HCT116 (cell line): Measurements from ENCODE around the gene PIK3CB.

ENCODE experiments used
- CTCF ChIP-seq, 3 experiments: fragments of 200-600 bp in 1 of 3; sonication (generic) in 1 of 3; IDR thresholded peaks in 2 of 3; conservative IDR thresholded peaks in 1 of 3; 2 replicates each; pipeline ENCODE4 v1.5.1; 2012 to 2017; ENCODE audit warnings: low read depth in 2 of 3, low read length in 2 of 3, antibody characterized with exemption in 1 of 3, borderline replicate concordance in 1 of 3, control low read depth in 1 of 3, mild to moderate bottlenecking in 1 of 3, mixed read lengths in 1 of 3, mixed run types in 1 of 3, moderate library complexity in 1 of 3; ENCODE audit not compliant: insufficient read depth in 1 of 3
- EZH2phosphoT487 ChIP-seq: fragments of 200-600 bp; IDR thresholded peaks from 2 replicates; pipeline ENCODE4 v1.6.1; 2018; ENCODE audit warnings: antibody characterized with exemption, borderline replicate concordance
- POLR2A ChIP-seq: IDR thresholded peaks from 2 replicates; pipeline ENCODE4 v1.7.0; 2011; ENCODE audit warnings: borderline replicate concordance; ENCODE audit not compliant: insufficient read depth, insufficient read length; ENCODE audit errors: extremely low read depth
- POLR2AphosphoS5 ChIP-seq: IDR thresholded peaks from 2 replicates; pipeline ENCODE4 v1.6.1; 2011; ENCODE audit warnings: mild to moderate bottlenecking, low read depth, low read length, moderate library complexity
- RAD21 ChIP-seq: IDR thresholded peaks from 2 replicates; pipeline ENCODE4 v1.6.1; 2012; ENCODE audit warnings: low read depth, mild to moderate bottlenecking
- SP1 ChIP-seq: IDR thresholded peaks from 2 replicates; pipeline ENCODE4 v1.6.1; 2012; ENCODE audit warnings: low read depth

- TF ChIP-seq EZH2phosphoT487: no peak
- no peak for TF ChIP-seq SP1
- TF ChIP-seq RAD21: no peak
- no peak for TF ChIP-seq CTCF (IDR thresholded peaks at IDR 0.05 in 2 of 3, conservative IDR thresholded peaks at IDR 0.05 in 1 of 3; ENCODE audit: borderline replicate concordance in 1 of 3, insufficient read depth in 1 of 3, low read depth in 2 of 3, low read length in 2 of 3)
- TF ChIP-seq POLR2A: no peak
- no peak for TF ChIP-seq POLR2AphosphoS5
Observed at GRCh38 chr3:138799822-138800221, 34.9 kb downstream of the PIK3CB start.
